ENCODE measurements around the gene ZBTB12. TPM values are rescaled to one million over a fixed set of nuclear protein-coding genes. Genes with fewer than 3 reads are reported as not detected.
"Not testable (repeated sequence)": the region's sequence is repeated elsewhere in the genome, so short reads cannot be mapped to it uniquely, and the experiment has no call there.

Gene ZBTB12
- total RNA-seq, 5 donors from 2014 or later (not counting 1 experiment from before 2014, with no cell fraction given): 1.0 to 3.5 (median 3.1) TPM

DNA sequence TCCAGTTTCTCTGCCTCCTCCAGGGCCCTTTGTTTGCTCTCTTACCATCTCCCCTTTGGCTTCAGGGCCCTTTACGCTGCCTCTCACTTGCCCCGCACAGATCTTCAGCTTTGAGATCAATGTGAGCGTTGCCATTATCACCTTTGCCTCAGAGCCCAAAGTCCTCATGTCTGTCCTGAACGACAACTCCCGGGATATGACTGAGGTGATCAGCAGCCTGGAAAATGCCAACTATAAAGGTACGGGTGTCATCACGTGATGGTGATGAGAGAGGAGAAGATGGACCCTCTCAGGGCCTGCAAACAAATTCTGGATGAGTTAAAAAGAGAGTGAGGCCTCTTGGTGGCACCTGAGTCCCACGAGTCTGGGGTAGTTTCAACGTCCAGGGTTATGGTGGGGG, 33.9 kb upstream of the ZBTB12 start:
- no peak overlapping the region for H3K27ac Mint-ChIP-seq
- no peak for ATAC-seq (replicated peaks in 1 of 4)
- H3K4me1 Mint-ChIP-seq: no peaks in the 10 kb centered on the region
- no peak overlapping the region for H3K4me3 ChIP-seq (ENCODE audit: control insufficient read depth in 1 of 2, extremely low read depth in 1 of 2, low read length in 1 of 2)
- no peaks in the 10 kb centered on the region for H3K9me3 Mint-ChIP-seq
- 74% methylated on average over 9 of the region's 9 CpGs for WGBS (ENCODE audit: insufficient coverage)
- H3K27ac ChIP-seq (ENCODE audit: low read length): no peak overlapping the region
- no peaks in the 10 kb centered on the region for H3K36me3 Mint-ChIP-seq
- peaks cover 0 to 5% of the 10 kb centered on the region in 2 donors for H3K27me3 Mint-ChIP-seq
- H3K4me3 Mint-ChIP-seq: no peak overlapping the region
- ChIA-PET POLR2A (no interaction called here), CTCF (no interaction called here)
- H3K4me1 ChIP-seq (ENCODE audit: control insufficient read depth in 1 of 2, extremely low read depth in 1 of 2, insufficient read depth in 2 of 2, low read length in 2 of 2): no peaks in the 10 kb centered on the region
- no peaks in the 10 kb centered on the region for H3K9me3 ChIP-seq
- H3K27me3 ChIP-seq (replicated peaks in 1 of 2; ENCODE audit: control insufficient read depth in 2 of 2, extremely low read depth in 1 of 2, insufficient read depth in 2 of 2, low read length in 1 of 2): peaks cover 0 to 9% of the 10 kb centered on the region in 2 experiments
- H3K36me3 ChIP-seq (ENCODE audit: control insufficient read depth in 2 of 2, extremely low read depth in 1 of 2, insufficient read depth in 1 of 2, low read length in 1 of 2): no peaks in the 10 kb centered on the region
- DNase-seq: no peak

DNA sequence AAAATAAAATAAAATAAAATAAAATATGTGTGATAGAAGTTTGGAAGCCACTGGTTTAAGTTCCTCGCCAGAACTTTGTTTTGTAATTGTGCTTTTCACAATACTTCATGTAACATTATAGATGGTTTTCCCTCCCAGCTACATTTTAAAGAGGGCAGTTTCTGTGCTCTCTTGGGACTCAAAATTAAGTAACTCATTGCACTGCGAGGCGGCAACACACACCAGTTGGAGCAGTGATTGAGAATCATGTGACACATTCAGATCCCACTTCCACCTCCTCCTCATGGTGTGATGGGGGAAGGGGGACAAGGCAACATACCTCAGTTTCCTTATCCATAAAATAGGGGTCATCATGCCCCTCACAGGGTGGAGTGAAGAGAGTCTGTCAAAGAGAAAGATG, 33.1 kb upstream of the ZBTB12 start:
- Histone ChIP-seq H3K9me3 (no peaks in the 10 kb centered on the region), H3K27ac (ENCODE audit: low read length) (no peak overlapping the region), H3K4me1 (ENCODE audit: control insufficient read depth in 1 of 2, extremely low read depth in 1 of 2, insufficient read depth in 2 of 2, low read length in 2 of 2) (no peaks in the 10 kb centered on the region), H3K4me3 (ENCODE audit: control insufficient read depth in 1 of 2, extremely low read depth in 1 of 2, low read length in 1 of 2) (no peak overlapping the region), H3K27me3 (replicated peaks in 1 of 2; ENCODE audit: control insufficient read depth in 2 of 2, extremely low read depth in 1 of 2, insufficient read depth in 2 of 2, low read length in 1 of 2) (peaks cover 0 to 9% of the 10 kb centered on the region in 2 experiments), H3K36me3 (ENCODE audit: control insufficient read depth in 2 of 2, extremely low read depth in 1 of 2, insufficient read depth in 1 of 2, low read length in 1 of 2) (no peaks in the 10 kb centered on the region)
- H3K36me3 Mint-ChIP-seq: no peaks in the 10 kb centered on the region
- ATAC-seq (replicated peaks in 1 of 4): no peak
- WGBS (ENCODE audit: insufficient coverage): no CpG with 5 or more reads among the region's 3 CpGs
- H3K27ac Mint-ChIP-seq: no peak overlapping the region
- DNase-seq: no peak
- peaks cover 0 to 5% of the 10 kb centered on the region in 2 donors for H3K27me3 Mint-ChIP-seq
- H3K9me3 Mint-ChIP-seq: no peaks in the 10 kb centered on the region
- ChIA-PET CTCF (no interaction called here), POLR2A (no interaction called here)
- H3K4me1 Mint-ChIP-seq: no peaks in the 10 kb centered on the region
- no peak overlapping the region for H3K4me3 Mint-ChIP-seq

DNA sequence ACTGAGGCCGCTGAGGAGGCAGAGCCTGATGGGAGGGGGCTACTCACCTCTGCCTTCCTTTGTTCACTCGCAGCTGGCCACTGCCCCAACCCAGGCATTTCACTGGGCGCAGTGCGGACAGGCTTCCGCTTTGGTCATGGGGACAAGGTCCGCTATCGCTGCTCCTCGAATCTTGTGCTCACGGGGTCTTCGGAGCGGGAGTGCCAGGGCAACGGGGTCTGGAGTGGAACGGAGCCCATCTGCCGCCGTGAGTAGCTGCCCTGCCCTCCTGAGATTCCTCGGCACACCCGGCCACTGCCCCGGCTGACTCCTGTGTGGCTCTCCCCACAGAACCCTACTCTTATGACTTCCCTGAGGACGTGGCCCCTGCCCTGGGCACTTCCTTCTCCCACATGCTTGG, 31.7 kb upstream of the ZBTB12 start:
- H3K4me1 Mint-ChIP-seq: no peaks in the 10 kb centered on the region
- POLR2A ChIA-PET: no interaction called here
- CTCF ChIA-PET: no interaction called here
- no peak overlapping the region for H3K4me3 ChIP-seq (ENCODE audit: control insufficient read depth in 1 of 2, extremely low read depth in 1 of 2, low read length in 1 of 2)
- no peaks in the 10 kb centered on the region for H3K9me3 ChIP-seq
- peaks cover 0 to 12% of the 10 kb centered on the region in 2 experiments for H3K27me3 ChIP-seq (replicated peaks in 1 of 2; ENCODE audit: control insufficient read depth in 2 of 2, extremely low read depth in 1 of 2, insufficient read depth in 2 of 2, low read length in 1 of 2)
- no peak overlapping the region for H3K4me3 Mint-ChIP-seq
- H3K9me3 Mint-ChIP-seq: no peaks in the 10 kb centered on the region
- 91% methylated on average over 17 of the region's 19 CpGs for WGBS (ENCODE audit: insufficient coverage)
- DNase-seq (no peak), ATAC-seq (replicated peaks in 1 of 4) (no peak)
- H3K4me1 ChIP-seq (ENCODE audit: control insufficient read depth in 1 of 2, extremely low read depth in 1 of 2, insufficient read depth in 2 of 2, low read length in 2 of 2): no peaks in the 10 kb centered on the region
- no peaks in the 10 kb centered on the region for H3K36me3 Mint-ChIP-seq
- no peak overlapping the region for H3K27ac ChIP-seq (ENCODE audit: low read length)
- H3K27me3 Mint-ChIP-seq: peaks cover 0 to 5% of the 10 kb centered on the region in 2 donors
- H3K27ac Mint-ChIP-seq: no peak overlapping the region
- no peaks in the 10 kb centered on the region for H3K36me3 ChIP-seq (ENCODE audit: control insufficient read depth in 2 of 2, extremely low read depth in 1 of 2, insufficient read depth in 1 of 2, low read length in 1 of 2)

DNA sequence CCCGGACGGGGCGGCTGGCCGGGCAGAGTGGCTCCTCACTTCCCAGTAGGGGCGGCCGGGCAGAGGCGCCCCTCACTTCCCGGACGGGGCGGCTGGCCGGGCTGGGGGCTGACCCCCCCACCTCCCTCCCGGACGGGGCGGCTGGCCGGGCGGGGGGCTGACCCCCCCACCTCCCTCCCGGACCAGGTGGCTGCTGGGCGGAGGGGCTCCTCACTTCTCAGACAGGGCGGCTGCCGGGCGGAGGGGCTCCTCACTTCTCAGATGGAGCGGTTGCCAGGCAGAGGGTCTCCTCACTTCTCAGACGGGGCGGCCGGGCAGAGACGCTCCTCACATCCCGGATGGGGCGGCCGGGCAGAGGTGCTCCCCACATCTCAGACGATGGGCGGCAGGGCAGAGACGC, 30.3 kb upstream of the ZBTB12 start:
- H3K4me3 ChIP-seq (ENCODE audit: control insufficient read depth in 1 of 2, extremely low read depth in 1 of 2, low read length in 1 of 2); H3K27ac ChIP-seq (ENCODE audit: low read length); DNase-seq; H3K9me3 Mint-ChIP-seq; H3K36me3 Mint-ChIP-seq; H3K9me3 ChIP-seq; H3K27me3 Mint-ChIP-seq; H3K4me3 Mint-ChIP-seq; H3K4me1 ChIP-seq (ENCODE audit: control insufficient read depth in 1 of 2, extremely low read depth in 1 of 2, insufficient read depth in 2 of 2, low read length in 2 of 2); H3K27ac Mint-ChIP-seq; H3K36me3 ChIP-seq (ENCODE audit: control insufficient read depth in 2 of 2, extremely low read depth in 1 of 2, insufficient read depth in 1 of 2, low read length in 1 of 2); ATAC-seq (replicated peaks in 1 of 4); CTCF ChIA-PET; H3K4me1 Mint-ChIP-seq; POLR2A ChIA-PET: not testable (repeated sequence)
- no CpG with 5 or more reads among the region's 32 CpGs for WGBS (ENCODE audit: insufficient coverage)
- H3K27me3 ChIP-seq (replicated peaks in 1 of 2; ENCODE audit: control insufficient read depth in 2 of 2, extremely low read depth in 1 of 2, insufficient read depth in 2 of 2, low read length in 1 of 2): peaks cover 2 to 21% of the 10 kb centered on the region in 2 experiments

DNA sequence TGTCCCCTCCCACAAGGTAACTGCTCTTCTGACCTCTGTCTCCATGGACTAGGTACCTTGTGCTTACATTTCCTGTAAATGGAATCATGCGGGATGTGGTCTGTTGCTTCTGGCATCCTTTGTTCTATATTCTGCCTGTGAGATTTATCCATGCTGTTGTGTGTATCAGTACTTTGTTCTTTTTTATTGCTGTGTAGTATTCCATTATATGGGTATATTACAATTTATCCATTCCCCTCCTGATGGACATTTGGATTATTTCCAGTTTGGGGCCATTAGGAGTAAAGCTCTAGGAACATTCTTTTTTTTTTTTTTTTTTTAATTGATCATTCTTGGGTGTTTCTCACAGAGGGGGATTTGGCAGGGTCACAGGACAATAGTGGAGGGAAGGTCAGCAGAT, 29.1 kb upstream of the ZBTB12 start:
- no peak overlapping the region for H3K27ac Mint-ChIP-seq
- no peak for ATAC-seq (replicated peaks in 1 of 4)
- no CpG with 5 or more reads among the region's 1 CpG for WGBS (ENCODE audit: insufficient coverage)
- H3K4me1 Mint-ChIP-seq: no peaks in the 10 kb centered on the region
- Histone ChIP-seq H3K27ac (ENCODE audit: low read length) (no peak overlapping the region), H3K9me3 (no peaks in the 10 kb centered on the region), H3K36me3 (ENCODE audit: control insufficient read depth in 2 of 2, extremely low read depth in 1 of 2, insufficient read depth in 1 of 2, low read length in 1 of 2) (no peaks in the 10 kb centered on the region), H3K4me3 (ENCODE audit: control insufficient read depth in 1 of 2, extremely low read depth in 1 of 2, low read length in 1 of 2) (no peak overlapping the region), H3K27me3 (replicated peaks in 1 of 2; ENCODE audit: control insufficient read depth in 2 of 2, extremely low read depth in 1 of 2, insufficient read depth in 2 of 2, low read length in 1 of 2) (peaks cover 2 to 21% of the 10 kb centered on the region in 2 experiments), H3K4me1 (ENCODE audit: control insufficient read depth in 1 of 2, extremely low read depth in 1 of 2, insufficient read depth in 2 of 2, low read length in 2 of 2) (no peaks in the 10 kb centered on the region)
- H3K4me3 Mint-ChIP-seq: no peak overlapping the region
- H3K9me3 Mint-ChIP-seq: no peaks in the 10 kb centered on the region
- POLR2A ChIA-PET: no interaction called here
- H3K27me3 Mint-ChIP-seq: peaks cover 0 to 8% of the 10 kb centered on the region in 2 donors
- CTCF ChIA-PET: no interaction called here
- no peaks in the 10 kb centered on the region for H3K36me3 Mint-ChIP-seq
- no peak for DNase-seq

DNA sequence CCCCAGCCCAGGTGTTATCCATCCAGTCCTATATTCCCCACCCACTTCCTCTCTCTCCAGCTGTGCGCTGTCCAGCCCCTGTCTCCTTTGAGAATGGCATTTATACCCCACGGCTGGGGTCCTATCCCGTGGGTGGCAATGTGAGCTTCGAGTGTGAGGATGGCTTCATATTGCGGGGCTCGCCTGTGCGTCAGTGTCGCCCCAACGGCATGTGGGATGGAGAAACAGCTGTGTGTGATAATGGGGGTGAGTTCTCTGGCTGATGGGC, 26.7 kb upstream of the ZBTB12 start:
- no peaks in the 10 kb centered on the region for H3K36me3 ChIP-seq (ENCODE audit: control insufficient read depth in 2 of 2, extremely low read depth in 1 of 2, insufficient read depth in 1 of 2, low read length in 1 of 2)
- Mint-ChIP-seq H3K36me3 (no peaks in the 10 kb centered on the region), H3K4me1 (no peaks in the 10 kb centered on the region)

DNA sequence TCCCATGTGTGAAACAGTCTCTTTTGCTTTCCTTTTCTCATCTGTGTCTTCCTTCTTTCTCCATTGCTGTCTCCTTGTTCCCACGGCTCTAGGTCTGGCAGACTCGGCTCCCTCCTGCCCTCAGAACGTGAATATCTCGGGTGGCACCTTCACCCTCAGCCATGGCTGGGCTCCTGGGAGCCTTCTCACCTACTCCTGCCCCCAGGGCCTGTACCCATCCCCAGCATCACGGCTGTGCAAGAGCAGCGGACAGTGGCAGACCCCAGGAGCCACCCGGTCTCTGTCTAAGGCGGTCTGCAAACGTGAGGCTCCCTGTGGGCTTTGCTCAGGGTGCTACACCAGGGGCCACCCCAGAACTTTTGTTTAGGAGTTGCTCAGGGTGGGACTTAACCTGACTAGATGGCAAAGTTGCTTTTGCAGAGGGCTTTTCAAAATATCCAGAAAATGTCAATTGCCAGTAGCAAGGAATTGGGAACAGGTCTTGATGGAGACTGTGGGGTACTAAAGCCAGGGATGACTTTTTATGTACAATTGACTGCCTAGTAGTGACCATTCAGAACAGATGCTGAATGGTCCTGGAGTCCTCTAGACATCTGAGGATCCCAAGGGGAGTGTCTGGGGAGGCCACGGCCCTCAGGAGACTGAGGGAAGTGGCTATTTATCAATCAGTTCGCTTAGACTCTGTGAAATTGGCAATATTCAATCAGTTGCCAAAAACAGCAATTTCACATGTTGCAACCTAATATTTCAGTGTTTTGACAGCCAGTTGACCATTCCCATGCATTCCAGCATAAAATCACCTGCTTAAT, 26.2 kb upstream of the ZBTB12 start:
- no peak overlapping the region for H3K4me3 ChIP-seq (ENCODE audit: control insufficient read depth in 1 of 2, extremely low read depth in 1 of 2, low read length in 1 of 2)
- Mint-ChIP-seq H3K4me1 (no peaks in the 10 kb centered on the region), H3K27ac (no peak overlapping the region), H3K27me3 (peaks cover 0 to 3% of the 10 kb centered on the region in 2 donors), H3K9me3 (no peaks in the 10 kb centered on the region), H3K4me3 (no peak overlapping the region), H3K36me3 (no peaks in the 10 kb centered on the region)
- H3K4me1 ChIP-seq (ENCODE audit: control insufficient read depth in 1 of 2, extremely low read depth in 1 of 2, insufficient read depth in 2 of 2, low read length in 2 of 2): no peaks in the 10 kb centered on the region
- WGBS (ENCODE audit: insufficient coverage): 77% methylated on average over 7 of the region's 11 CpGs
- CTCF ChIA-PET: no interaction called here
- H3K36me3 ChIP-seq (ENCODE audit: control insufficient read depth in 2 of 2, extremely low read depth in 1 of 2, insufficient read depth in 1 of 2, low read length in 1 of 2): no peaks in the 10 kb centered on the region
- DNase-seq (no peak), ATAC-seq (replicated peaks in 1 of 4) (no peak)
- H3K27ac ChIP-seq (ENCODE audit: low read length): no peak overlapping the region
- H3K27me3 ChIP-seq (replicated peaks in 1 of 2; ENCODE audit: control insufficient read depth in 2 of 2, extremely low read depth in 1 of 2, insufficient read depth in 2 of 2, low read length in 1 of 2): peaks cover 2 to 12% of the 10 kb centered on the region in 2 experiments
- no peaks in the 10 kb centered on the region for H3K9me3 ChIP-seq
- POLR2A ChIA-PET: no interaction called here

More for the DNA sequence above, 26.7 kb upstream of the ZBTB12 start:
- no peak overlapping the region for H3K4me3 Mint-ChIP-seq
- WGBS (ENCODE audit: insufficient coverage): 71% methylated on average over 3 of the region's 9 CpGs
- peaks cover 0 to 6% of the 10 kb centered on the region in 2 donors for H3K27me3 Mint-ChIP-seq
- Histone ChIP-seq H3K4me3 (ENCODE audit: control insufficient read depth in 1 of 2, extremely low read depth in 1 of 2, low read length in 1 of 2) (no peak overlapping the region), H3K27me3 (replicated peaks in 1 of 2; ENCODE audit: control insufficient read depth in 2 of 2, extremely low read depth in 1 of 2, insufficient read depth in 2 of 2, low read length in 1 of 2) (peaks cover 2 to 16% of the 10 kb centered on the region in 2 experiments), H3K4me1 (ENCODE audit: control insufficient read depth in 1 of 2, extremely low read depth in 1 of 2, insufficient read depth in 2 of 2, low read length in 2 of 2) (no peaks in the 10 kb centered on the region), H3K27ac (ENCODE audit: low read length) (no peak overlapping the region), H3K9me3 (no peaks in the 10 kb centered on the region)
- ChIA-PET CTCF (no interaction called here), POLR2A (no interaction called here)
- no peaks in the 10 kb centered on the region for H3K9me3 Mint-ChIP-seq
- ATAC-seq (replicated peaks in 1 of 4) (no peak), DNase-seq (no peak)
- no peak overlapping the region for H3K27ac Mint-ChIP-seq

Data from T-cell (primary cell).